H1 (cell line): ENCODE results near the gene OR5A1. TPM values are rescaled to one million over a fixed set of nuclear protein-coding genes. Genes with fewer than 3 reads are reported as not detected.
A peak's percentile ranks its signal among the peaks of the same experiment; 100 is the strongest.

Experiments
- CTCF ChIA-PET: fragments of 300-600 bp; sonication (Branson Sonifier 250); formaldehyde crosslinking; loops from one replicate; lab custom pipeline; 2021; ENCODE audit not compliant: partially characterized antibody; lab: Charles Lee
- POLR2A ChIA-PET: fragments of 300-600 bp; sonication (Branson Sonifier 250); formaldehyde crosslinking; loops from one replicate; lab custom pipeline; 2021; ENCODE audit warnings: inconsistent platforms; ENCODE audit not compliant: partially characterized antibody; lab: Charles Lee
- DNase-seq, 2 experiments: peaks; one replicate each; pipeline versions ENCODE4 v3.0.0 to v3.0.0-alpha.2; 2010 to 2022; ENCODE audit warnings: low spot score in 2 of 2, low read depth in 1 of 2, mixed read lengths in 1 of 2
- FAIRE-seq: peaks from 2 replicates; lab custom pipeline; 2011; peaks lifted over from hg19 to GRCh38; lab: Jason Lieb, UNC
- H2AFZ ChIP-seq: 2 replicates; pipeline ENCODE4 v1.8.1; 2012; ENCODE audit warnings: low read length, inconsistent platforms
- H2AK5ac ChIP-seq: 2 replicates; pipeline ENCODE4 v1.6.1; 2013; ENCODE audit warnings: low read depth, low read length
- H2BK120ac ChIP-seq: replicated peaks from 2 replicates; pipeline ENCODE3; 2013; ENCODE audit warnings: low read depth, low read length, inconsistent platforms
- H2BK12ac ChIP-seq: 2 replicates; pipeline ENCODE4 v1.6.1; 2013; ENCODE audit warnings: low read depth, low read length
- H2BK15ac ChIP-seq: 2 replicates; pipeline ENCODE4 v1.6.1; 2013; ENCODE audit warnings: low read length
- H2BK20ac ChIP-seq: 2 replicates; pipeline ENCODE4 v1.6.1; 2013; ENCODE audit warnings: low read length
- H2BK5ac ChIP-seq: 2 replicates; pipeline ENCODE4 v1.6.1; 2013; ENCODE audit warnings: low read depth, low read length
- H3K14ac ChIP-seq: 2 replicates; pipeline ENCODE4 v1.6.1; 2013; ENCODE audit warnings: inconsistent platforms; ENCODE audit not compliant: insufficient read length
- H3K18ac ChIP-seq: 2 replicates; pipeline ENCODE4 v1.6.1; 2013; ENCODE audit warnings: low read length; ENCODE audit errors: extremely low read depth
- H3K23ac ChIP-seq: 2 replicates; pipeline ENCODE4 v1.6.1; 2013; ENCODE audit warnings: inconsistent platforms; ENCODE audit not compliant: insufficient read length
- H3K23me2 ChIP-seq: 2 replicates; pipeline ENCODE4 v1.6.1; 2013; ENCODE audit warnings: low read depth, low read length
- H3K27ac ChIP-seq: 2 replicates; pipeline ENCODE4 v1.6.1; 2011; ENCODE audit warnings: low read depth, low read length, inconsistent platforms
- H3K27me3 ChIP-seq, 4 experiments: replicated peaks in 1 of 4; 1 replicate in 1 of 4; 2 replicates in 3 of 4; pipeline versions ENCODE4 v1.6.1 to v1.8.1; 2011 to 2013; ENCODE audit warnings: low read length in 3 of 4, mild to moderate bottlenecking in 3 of 4, inconsistent platforms in 2 of 4, mixed read lengths in 2 of 4, moderate library complexity in 1 of 4; ENCODE audit not compliant: control insufficient read depth in 3 of 4, insufficient read depth in 3 of 4; ENCODE audit errors: extremely low read depth in 1 of 4
- H3K36me3 ChIP-seq, 4 experiments: 2 replicates each; pipeline versions ENCODE4 v1.6.1 to v1.8.1; 2011 to 2013; ENCODE audit warnings: mild to moderate bottlenecking in 4 of 4, low read length in 3 of 4, moderate library complexity in 2 of 4, control low read depth in 1 of 4, inconsistent platforms in 1 of 4; ENCODE audit not compliant: insufficient read depth in 4 of 4, control insufficient read depth in 2 of 4
- H3K4ac ChIP-seq: replicated peaks from 2 replicates; pipeline ENCODE3; 2013; ENCODE audit warnings: low read length, low read depth, mixed read lengths, inconsistent platforms; ENCODE audit not compliant: insufficient read length
- H3K4me1 ChIP-seq, 4 experiments: replicated peaks in 1 of 4; 1 replicate in 1 of 4; 2 replicates in 3 of 4; pipeline versions ENCODE4 v1.6.1 to v1.8.1; 2011 to 2013; ENCODE audit warnings: low read length in 3 of 4, inconsistent platforms in 2 of 4, mixed read lengths in 1 of 4; ENCODE audit not compliant: insufficient read depth in 4 of 4, control insufficient read depth in 3 of 4
- H3K4me2 ChIP-seq, 2 experiments: 2 replicates each; pipeline versions ENCODE4 v1.6.1 to v1.8.1; 2011 to 2013; ENCODE audit warnings: low read depth in 2 of 2, low read length in 2 of 2, control low read depth in 1 of 2, inconsistent platforms in 1 of 2, mild to moderate bottlenecking in 1 of 2; ENCODE audit not compliant: insufficient read depth in 1 of 2
- H3K4me3 ChIP-seq, 4 experiments: fragments of 200-600, 300-600 bp in 1 of 4; sonication (generic), shearing (Covaris generic), sonication (Bioruptor Twin) in 1 of 4; 2 replicates each; pipeline versions ENCODE4 v1.5.1 to v1.8.1; 2011 to 2016; ENCODE audit warnings: low read length in 4 of 4, low read depth in 3 of 4, control low read depth in 2 of 4, inconsistent platforms in 2 of 4, mild to moderate bottlenecking in 2 of 4, mixed read lengths in 1 of 4, moderate library complexity in 1 of 4; ENCODE audit not compliant: insufficient read depth in 2 of 4; ENCODE audit errors: extremely low read depth in 1 of 4
- H3K56ac ChIP-seq: replicated peaks from 2 replicates; pipeline ENCODE3; 2013; ENCODE audit warnings: low read depth, mild to moderate bottlenecking, mixed read lengths, low read length, inconsistent platforms; ENCODE audit not compliant: insufficient read length
- H3K79me1 ChIP-seq: 2 replicates; pipeline ENCODE4 v1.6.1; 2013; ENCODE audit warnings: low read depth, low read length, control low read depth
- H3K79me2 ChIP-seq, 2 experiments: 2 replicates each; pipeline versions ENCODE4 v1.6.1 to v1.8.1; 2012 to 2013; ENCODE audit warnings: low read length in 2 of 2, mild to moderate bottlenecking in 2 of 2, inconsistent platforms in 1 of 2; ENCODE audit not compliant: insufficient read depth in 2 of 2, control insufficient read depth in 1 of 2
- H3K9ac ChIP-seq, 4 experiments: replicated peaks in 1 of 4; 1 replicate in 1 of 4; 2 replicates in 3 of 4; pipeline versions ENCODE4 v1.6.1 to v1.8.1; 2011 to 2013; ENCODE audit warnings: low read depth in 3 of 4, low read length in 3 of 4, control low read depth in 2 of 4, mild to moderate bottlenecking in 2 of 4, moderate library complexity in 2 of 4, inconsistent platforms in 1 of 4; ENCODE audit errors: extremely low read depth in 1 of 4
- H3K9me3 ChIP-seq, 2 experiments: 2 replicates each; pipeline versions ENCODE4 v1.6.1 to v1.8.1; 2012 to 2013; ENCODE audit warnings: mild to moderate bottlenecking in 2 of 2, moderate library complexity in 2 of 2, control low read depth in 1 of 2, inconsistent platforms in 1 of 2, low read depth in 1 of 2, low read length in 1 of 2, mixed read lengths in 1 of 2; ENCODE audit not compliant: insufficient read depth in 2 of 2
- H4K20me1 ChIP-seq, 2 experiments: replicated peaks in 1 of 2; 2 replicates each; pipeline versions ENCODE3 to v1.8.1; 2011 to 2013; ENCODE audit warnings: inconsistent platforms in 2 of 2, low read length in 2 of 2, mild to moderate bottlenecking in 1 of 2; ENCODE audit not compliant: insufficient read depth in 2 of 2, control insufficient read depth in 1 of 2
- H4K5ac ChIP-seq: 2 replicates; pipeline ENCODE4 v1.6.1; 2013; ENCODE audit warnings: low read length, low read depth, mixed read lengths, inconsistent platforms; ENCODE audit not compliant: insufficient read length
- H4K8ac ChIP-seq: 2 replicates; pipeline ENCODE4 v1.8.0; 2013; ENCODE audit warnings: mild to moderate bottlenecking, moderate library complexity, low read length, inconsistent platforms; ENCODE audit not compliant: insufficient read depth; ENCODE audit errors: extremely low read depth
- H4K91ac ChIP-seq: replicated peaks from 2 replicates; pipeline ENCODE3; 2013; ENCODE audit warnings: low read length, mixed read lengths, inconsistent platforms; ENCODE audit not compliant: insufficient read length
- CEBPB ChIP-seq: IDR thresholded peaks from 2 replicates; pipeline ENCODE4 v1.6.1; 2012; ENCODE audit warnings: low read depth, low read length
- HDAC2 ChIP-seq, 2 experiments: fragments of 300-600 bp in 1 of 2; sonication (generic) in 1 of 2; IDR thresholded peaks; 2 replicates each; pipeline ENCODE4 v1.6.1; 2011 to 2012; ENCODE audit warnings: low read depth in 2 of 2, low read length in 2 of 2, mild to moderate bottlenecking in 2 of 2, moderate library complexity in 2 of 2, borderline replicate concordance in 1 of 2, inconsistent platforms in 1 of 2
- JUND ChIP-seq: IDR thresholded peaks from 2 replicates; pipeline ENCODE4 v1.6.1; 2011; ENCODE audit warnings: mild to moderate bottlenecking, improper control_type of control experiment, low read length
- NRF1 ChIP-seq: IDR thresholded peaks from 2 replicates; pipeline ENCODE4 v1.6.1; 2011; ENCODE audit warnings: mild to moderate bottlenecking, low read depth, low read length, improper control_type of control experiment
- SP4 ChIP-seq: IDR thresholded peaks from 2 replicates; pipeline ENCODE4 v1.6.1; 2012; ENCODE audit warnings: low read length, inconsistent platforms
- WGBS, 2 experiments: shearing (Covaris generic) in 1 of 2; methylation state at CpG; one replicate each; pipeline versions ENCODE4 v1.1.6 to v1.1.7; 2013 to 2015; ENCODE audit warnings: low lambda C conversion rate in 2 of 2, mixed read lengths in 2 of 2, inconsistent platforms in 1 of 2, low coverage in 1 of 2, missing lambda C conversion rate in 1 of 2; ENCODE audit not compliant: insufficient replicate concordance in 2 of 2, insufficient coverage in 1 of 2, insufficient read length in 1 of 2; ENCODE audit errors: extremely low coverage in 1 of 2, missing lambda C conversion rate in 1 of 2; 5-methylcytosine and 5-hydroxymethylcytosine counted together
- polyA plus RNA-seq, 7 experiments: library from polyadenylated mRNA; depleted of rRNA in 3 of 7; stranded (reverse) in 5 of 7; unstranded in 2 of 7; fragments of >200 nt in 5 of 7; fragments of 200-250 nt in 2 of 7; gene quantifications; 1 replicate in 5 of 7; 2 replicates in 1 of 7; 4 replicates in 1 of 7; pipeline versions ENCODE4 v1.2.1 to v1.2.3, GENCODE V29; 2011 to 2013; ENCODE audit warnings: missing spikeins in 2 of 7, mixed read lengths in 2 of 7
- total RNA-seq: library from RNA; stranded (reverse); fragmentation: NEBNext Ultra II Directional; extraction: Animal tissue kit (Norgen Biotek cat#: 25700); gene quantifications from 2 replicates; pipeline ENCODE4 v1.2.1, GENCODE V29; 2021

OR5A1 gene
- total and polyA plus RNA-seq, 2 of the 8 experiments (the other 6 are each of a cell fraction or from before 2014, with no cell fraction given) = not detected

DNA sequence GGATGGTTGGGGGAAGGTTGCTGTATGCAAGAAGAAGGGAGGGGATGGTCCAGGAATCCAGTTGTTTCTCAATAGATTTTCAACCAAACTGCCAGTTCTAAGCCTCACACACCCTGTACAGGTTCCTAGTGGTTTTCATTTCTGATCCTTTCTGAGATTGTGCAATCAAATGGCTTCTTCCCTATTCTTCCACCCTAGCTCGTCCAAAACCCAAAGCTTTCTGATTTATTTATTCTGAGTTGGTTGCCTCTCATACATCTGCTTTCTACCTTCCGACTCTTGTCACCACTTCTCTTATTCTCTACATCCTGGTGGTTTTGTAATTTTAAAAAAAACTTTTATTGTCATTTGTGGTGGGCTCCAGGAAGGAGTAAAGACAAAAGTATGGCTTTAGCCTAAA, 22.6 kb upstream of the OR5A1 start:
- no peaks in the 10 kb centered on the region for H3K27me3 ChIP-seq
- ChIA-PET POLR2A (no interaction called here), CTCF (interaction anchor here (1.6 kb wide), 1 partner anchor 148 kb away, joined by 5 read pairs; no protein-coding TSS in a partner anchor)
- H2AFZ ChIP-seq = no peak overlapping the region
- no peak overlapping the region for H2BK120ac ChIP-seq
- H2AK5ac ChIP-seq = no peak overlapping the region
- no peaks in the 10 kb centered on the region for H3K4me1 ChIP-seq
- H3K4me2 ChIP-seq = no peak overlapping the region
- TF ChIP-seq NRF1 (no peak), JUND (no peak), HDAC2 (IDR thresholded peaks at IDR 0.05; ENCODE audit: borderline replicate concordance in 1 of 2, low read depth in 2 of 2, low read length in 2 of 2) (no peak), CEBPB (peak; percentile 35; the same call in 1 of the 2 replicates), SP4 (no peak)
- no peak overlapping the region for H3K14ac ChIP-seq
- no peak overlapping the region for H3K18ac ChIP-seq
- H3K9me3 ChIP-seq = peaks cover 13 to 16% of the 10 kb centered on the region in 2 experiments; a peak in 3 of 4 replicates
- no peak overlapping the region for H2BK12ac ChIP-seq
- H3K4ac ChIP-seq = no peak overlapping the region
- no peak for FAIRE-seq
- DNase-seq = no peak
- H3K79me1 ChIP-seq = no peaks in the 10 kb centered on the region
- no peak overlapping the region for H4K91ac ChIP-seq
- no peak overlapping the region for H3K23ac ChIP-seq
- no peak overlapping the region for H2BK20ac ChIP-seq
- H3K36me3 ChIP-seq = no peaks in the 10 kb centered on the region; a peak in 1 of 8 replicates
- no peak overlapping the region for H3K27ac ChIP-seq
- no peak overlapping the region for H3K4me3 ChIP-seq
- H2BK5ac ChIP-seq = no peak overlapping the region
- no peak overlapping the region for H2BK15ac ChIP-seq
- H3K9ac ChIP-seq = no peak overlapping the region
- no peaks in the 10 kb centered on the region for H4K20me1 ChIP-seq
- WGBS, 2 experiments = 84% methylated on average over 2 of the region's 2 CpGs; no CpG with 5 or more reads in 1 of the 2 experiments
- H4K5ac ChIP-seq = no peak overlapping the region
- no peaks in the 10 kb centered on the region for H3K79me2 ChIP-seq
- no peak overlapping the region for H4K8ac ChIP-seq
- H3K56ac ChIP-seq = no peak overlapping the region
- H3K23me2 ChIP-seq = no peaks in the 10 kb centered on the region
